HG02970 (cell line): ENCODE measurements around the gene PARP8.
A peak's percentile ranks its signal among the peaks of the same experiment; 100 is the strongest.

ENCODE experiments used
- ATAC-seq: cut with Tn5 transposase; IDR thresholded peaks from one replicate; pipeline ENCODE4 v1.9.1; 2021; ENCODE audit warnings: mild to moderate bottlenecking, moderate library complexity, moderate number of reproducible peaks; ENCODE audit not compliant: unreplicated experiment, low FRiP score

Gene PARP8

DNA sequence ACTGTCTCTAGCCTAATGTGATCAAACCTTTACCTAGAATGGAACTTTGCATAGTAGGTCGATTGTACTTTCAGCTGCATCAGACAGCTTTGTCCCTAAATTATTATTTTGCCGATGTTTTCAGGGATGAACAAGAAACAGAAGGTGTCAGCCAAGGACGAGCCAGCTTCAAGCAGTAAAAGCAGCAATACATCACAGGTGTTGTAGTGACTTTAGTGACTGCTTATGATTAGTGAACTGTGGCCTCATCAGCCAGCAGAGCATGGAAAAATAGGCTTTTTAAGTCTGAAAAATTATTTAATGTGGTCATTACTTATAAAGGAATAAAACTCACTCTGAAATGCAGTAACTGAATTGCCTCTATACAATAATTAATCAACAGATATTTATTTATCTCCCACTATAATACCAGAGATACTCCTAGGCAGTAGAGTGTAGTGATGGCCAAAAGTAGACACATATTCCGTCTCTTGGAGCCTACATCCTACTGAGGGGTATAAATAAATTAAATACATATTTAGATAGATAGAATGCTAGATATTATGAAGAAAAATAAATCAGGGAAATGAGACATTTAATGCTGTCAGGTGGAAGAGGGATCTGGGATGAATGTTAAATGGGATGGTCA is 166.3 kb downstream of the PARP8 start:
- ATAC-seq: no peak

DNA sequence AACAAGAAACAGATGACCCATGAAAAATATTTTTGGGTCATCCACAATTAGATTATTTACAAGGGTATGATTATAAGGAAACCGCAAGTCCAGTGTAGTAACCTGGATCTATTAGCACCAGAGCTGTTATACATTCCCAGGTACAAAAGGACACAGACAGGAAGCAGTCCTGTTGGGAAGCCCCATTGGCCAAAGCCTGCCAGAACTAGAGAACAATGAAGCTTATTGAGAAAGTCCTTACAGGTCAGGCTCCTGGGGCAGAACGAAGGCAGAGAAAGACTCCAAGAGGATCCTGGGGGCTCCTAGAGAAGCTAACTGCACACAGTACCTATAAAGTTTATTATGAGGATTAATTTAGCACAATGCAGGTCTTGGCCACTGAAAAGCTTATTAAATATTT is 169.9 kb downstream of the PARP8 start:
- ATAC-seq: no peak

DNA sequence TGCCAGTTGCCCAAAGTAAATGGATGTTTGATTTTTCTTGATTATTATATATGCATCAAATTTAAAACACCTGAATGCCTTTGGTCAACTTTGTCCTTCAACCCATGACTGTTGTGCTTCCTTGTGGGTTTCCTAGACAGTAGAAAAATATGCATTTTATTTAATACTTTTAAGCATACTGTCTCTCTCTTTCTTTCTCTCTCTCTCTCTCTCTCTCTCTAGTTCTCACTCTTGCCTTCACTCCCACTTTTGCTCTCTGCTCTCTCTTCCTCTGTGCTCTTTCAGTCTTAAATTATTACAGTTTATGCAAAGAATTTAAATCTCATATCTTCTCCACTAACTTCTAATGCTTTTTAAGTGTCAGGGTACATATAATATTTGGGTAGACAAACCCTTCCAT is 173.0 kb downstream of the PARP8 start:
- ATAC-seq: no peak

DNA sequence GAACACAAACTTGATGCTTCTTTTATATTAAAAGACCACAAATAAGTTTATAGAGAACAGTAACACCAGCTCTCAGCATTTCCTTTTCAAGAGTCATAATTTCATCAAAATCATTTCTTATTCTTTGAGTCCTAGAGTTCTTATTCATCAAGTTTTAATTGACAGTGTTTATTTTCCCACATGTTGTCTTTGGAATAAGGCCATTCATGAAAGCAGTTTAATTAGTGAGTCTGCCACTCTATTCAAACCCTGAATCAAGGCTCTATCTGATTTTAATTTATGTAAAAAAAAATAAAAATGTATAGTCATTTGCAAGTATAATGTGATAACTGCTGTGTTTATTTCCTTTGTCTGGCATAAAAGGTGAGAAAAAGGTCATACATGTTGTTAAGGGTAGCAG is 176.7 kb downstream of the PARP8 start:
- no peak for ATAC-seq

DNA sequence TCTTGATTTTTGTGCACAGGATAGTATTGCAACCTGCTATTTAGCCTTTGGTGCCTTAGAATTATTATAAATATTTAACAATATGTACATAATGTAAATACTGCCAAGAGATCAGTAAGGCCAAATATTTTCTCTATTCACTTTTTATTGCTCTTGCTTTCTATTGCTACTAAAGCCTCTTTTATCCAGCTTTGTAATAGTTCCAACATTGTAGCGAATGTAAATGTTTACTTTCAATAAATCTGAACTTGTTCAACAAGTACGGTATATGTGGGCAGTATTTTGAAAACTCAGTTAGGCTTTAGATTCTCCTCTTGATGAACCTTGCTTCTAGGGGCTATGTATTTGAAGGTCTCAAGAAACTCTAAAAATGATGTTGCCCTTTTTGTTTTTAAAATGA is 179.8 kb downstream of the PARP8 start:
- no peak for ATAC-seq

DNA sequence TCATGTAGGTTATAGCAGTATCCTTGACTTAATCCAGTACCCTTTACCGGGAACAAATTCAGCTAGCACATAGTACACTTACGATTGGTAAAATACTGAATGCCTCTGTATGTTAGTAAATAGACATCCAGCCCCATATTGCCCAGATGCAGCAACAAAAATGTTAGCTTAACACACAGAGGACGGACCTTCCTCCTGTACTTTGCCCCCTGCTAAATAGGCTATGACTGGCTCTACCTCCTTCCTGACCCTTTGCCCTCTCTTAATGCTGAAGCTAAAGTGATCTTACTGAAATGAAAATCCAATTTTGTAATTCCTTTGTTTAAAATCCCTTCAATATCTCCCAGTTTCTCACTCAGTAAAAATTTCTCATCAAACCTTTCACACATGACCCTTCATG is 183.1 kb downstream of the PARP8 start:
- no peak for ATAC-seq

DNA sequence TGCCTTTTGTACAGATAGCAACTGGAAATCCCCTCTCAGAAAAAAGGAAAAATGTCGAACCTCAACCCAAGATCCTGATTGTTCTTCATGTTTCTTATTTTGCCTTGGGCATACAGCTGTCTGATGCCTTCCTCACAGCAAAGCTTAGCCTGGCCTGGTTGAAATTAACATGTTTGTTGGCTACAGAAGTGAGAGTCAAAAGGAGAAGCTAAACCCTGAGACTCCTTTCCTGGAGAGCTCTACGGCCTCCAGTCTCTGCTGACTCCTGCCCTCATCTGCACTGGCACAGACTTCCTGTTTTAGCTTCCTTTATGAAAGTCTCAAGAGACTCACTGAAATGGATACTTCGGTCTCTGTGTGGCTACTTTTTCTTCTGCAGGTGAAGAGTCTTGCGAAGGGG is 186.7 kb downstream of the PARP8 start:
- no peak for ATAC-seq

DNA sequence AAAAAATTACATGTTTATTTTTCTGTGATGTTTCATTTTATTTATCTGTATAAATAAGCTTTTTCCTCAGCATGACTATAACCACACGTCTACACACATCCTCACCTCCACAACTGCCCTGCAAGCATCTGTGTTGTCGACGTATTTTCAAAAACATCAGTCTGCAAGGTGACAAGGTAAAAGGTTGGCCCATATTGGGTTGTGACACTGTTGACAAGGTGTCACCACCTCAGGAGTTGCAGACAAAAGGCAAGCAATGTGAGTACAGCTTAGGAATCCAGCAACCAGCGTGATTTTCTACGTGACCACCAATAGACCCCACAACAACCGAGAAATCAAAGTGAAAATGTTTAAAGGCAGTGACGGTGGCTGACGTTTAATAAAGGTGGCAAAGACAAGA is 187.6 kb downstream of the PARP8 start:
- no peak for ATAC-seq

DNA sequence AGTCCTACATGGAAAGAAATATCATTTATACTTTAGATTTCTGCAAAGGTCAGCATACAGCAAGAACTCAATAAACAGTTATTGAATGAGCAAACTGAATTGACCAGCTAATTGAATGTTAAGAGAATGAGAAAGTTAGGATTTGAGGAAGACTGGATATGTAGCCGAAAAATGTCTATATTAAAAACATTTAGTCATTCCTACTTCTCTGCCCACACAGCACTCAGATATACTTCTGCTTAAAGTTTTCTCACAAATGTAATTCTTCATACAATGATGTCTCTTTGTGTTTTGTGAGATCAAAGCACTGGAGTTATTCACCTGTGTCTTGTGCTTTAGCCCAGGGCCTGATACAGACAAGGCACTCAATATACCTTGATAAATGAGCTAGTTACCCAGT is 188.6 kb downstream of the PARP8 start:
- no peak for ATAC-seq

DNA sequence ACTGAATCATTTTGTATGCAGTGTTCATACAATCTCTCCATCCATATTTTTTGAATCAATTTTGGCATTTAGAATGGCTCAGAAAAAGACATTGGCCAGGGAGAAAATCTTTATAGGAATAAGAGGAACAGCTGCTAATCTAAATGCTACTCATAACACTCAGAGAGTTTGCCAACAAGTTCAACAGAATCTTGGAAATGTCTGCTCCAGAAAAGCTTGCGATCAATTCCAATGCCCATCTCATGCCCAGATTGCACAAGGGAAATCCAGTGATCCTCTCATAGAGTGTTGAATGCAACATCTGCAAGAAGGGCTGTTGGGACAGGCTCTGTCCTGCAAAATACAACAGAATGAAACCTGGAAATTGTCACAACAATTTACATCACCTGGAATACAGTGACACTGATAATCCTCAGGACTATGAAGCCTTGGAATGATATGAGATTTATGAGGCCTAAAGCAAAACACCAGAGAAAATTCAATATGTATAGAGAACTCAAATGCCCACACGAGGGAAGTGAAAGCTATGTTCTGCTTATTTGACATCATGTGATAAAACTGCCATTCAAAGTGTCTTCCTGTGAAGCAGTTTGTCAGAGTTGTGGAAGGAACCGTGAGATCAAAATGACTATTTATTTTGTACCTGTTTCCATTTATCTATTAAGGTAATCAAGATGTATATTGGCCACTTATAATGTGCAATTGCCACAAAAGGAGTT is 190.1 kb downstream of the PARP8 start:
- peak; percentile 76 for ATAC-seq

DNA sequence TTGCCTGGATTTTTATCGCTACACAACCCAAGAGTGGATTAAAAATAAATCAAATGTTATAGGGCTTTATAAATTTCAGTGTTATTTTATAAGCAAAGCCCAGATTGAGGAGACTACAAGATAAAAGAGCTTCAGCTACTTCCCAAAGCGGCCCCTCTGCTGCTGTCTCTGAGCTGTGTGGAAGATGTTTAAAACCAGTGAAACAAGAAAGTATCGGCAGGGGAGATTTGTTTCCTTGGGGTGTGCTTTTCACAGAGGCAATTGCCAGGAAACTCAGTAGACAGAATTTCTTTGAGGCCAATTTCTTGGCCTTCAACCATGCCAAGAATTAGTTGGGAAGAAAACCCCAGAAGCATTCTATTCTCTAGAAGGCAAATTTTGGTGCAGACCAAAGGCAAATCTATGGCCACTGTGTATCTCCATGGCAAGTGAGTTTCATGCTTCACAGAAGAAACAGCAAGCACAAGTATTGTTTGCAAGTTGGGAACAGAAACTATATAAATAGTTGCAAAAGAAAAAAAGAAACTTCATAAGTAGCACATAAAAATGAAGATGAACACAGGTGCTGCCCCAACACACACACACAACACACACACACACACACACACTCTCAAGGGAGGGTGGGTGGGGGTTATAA is 197.2 kb downstream of the PARP8 start:
- no peak for ATAC-seq

DNA sequence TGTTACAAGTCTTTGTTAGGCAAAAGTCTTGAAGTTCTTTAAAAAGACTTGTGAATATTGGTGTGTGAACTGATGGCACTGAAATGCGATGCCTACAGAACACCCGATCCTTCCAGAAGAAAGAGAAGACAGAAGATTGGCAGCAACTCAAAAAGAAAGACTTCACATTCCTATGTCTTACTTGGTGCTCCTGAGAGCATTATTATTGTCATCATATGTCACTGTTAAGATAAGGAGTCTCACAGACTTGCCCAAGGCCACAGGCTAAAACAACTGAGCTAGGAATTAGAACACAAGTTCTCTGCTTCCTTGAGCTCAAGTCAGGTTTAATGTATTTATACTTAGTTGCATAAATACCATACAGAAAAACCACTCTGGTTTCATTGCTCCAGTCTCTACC is 198.0 kb downstream of the PARP8 start:
- no peak for ATAC-seq

DNA sequence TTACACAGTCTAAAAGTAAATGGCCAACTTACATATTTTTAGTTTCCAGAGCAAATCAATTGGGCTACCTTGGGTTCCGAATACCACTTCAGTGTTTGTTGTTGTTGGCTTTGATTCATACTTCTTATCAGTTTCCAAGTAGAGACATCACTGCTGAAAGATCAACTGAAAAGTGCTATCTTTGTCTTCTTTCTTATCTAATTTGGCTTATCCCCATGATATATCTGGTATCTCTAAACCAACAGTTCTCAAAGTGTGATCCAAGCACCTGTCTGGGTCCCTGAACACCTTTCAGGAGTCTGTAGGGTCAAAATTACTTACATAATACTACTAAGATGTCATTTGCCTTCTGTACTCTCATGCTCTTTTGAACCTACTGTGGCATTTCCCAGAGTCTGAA is 200.0 kb downstream of the PARP8 start:
- ATAC-seq: no peak

DNA sequence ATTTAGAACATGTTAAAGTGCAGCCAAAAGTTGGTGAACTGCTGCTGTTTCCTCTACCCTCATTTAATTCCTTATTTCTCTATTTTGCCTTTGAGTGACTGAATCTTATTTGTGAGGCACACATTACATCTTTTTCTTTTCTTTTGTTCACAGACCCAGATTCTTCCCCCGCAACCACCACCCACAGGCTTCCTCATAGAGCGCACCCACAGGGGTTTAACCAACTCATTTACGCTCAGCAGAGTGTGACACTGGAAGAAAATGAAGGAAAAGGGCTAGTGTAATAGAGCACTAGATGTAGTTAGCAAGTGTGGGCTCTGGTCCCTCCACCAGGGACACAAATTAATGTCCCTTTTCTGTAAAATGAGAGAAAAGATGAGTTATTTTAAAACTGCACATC is 200.7 kb downstream of the PARP8 start:
- no peak for ATAC-seq

DNA sequence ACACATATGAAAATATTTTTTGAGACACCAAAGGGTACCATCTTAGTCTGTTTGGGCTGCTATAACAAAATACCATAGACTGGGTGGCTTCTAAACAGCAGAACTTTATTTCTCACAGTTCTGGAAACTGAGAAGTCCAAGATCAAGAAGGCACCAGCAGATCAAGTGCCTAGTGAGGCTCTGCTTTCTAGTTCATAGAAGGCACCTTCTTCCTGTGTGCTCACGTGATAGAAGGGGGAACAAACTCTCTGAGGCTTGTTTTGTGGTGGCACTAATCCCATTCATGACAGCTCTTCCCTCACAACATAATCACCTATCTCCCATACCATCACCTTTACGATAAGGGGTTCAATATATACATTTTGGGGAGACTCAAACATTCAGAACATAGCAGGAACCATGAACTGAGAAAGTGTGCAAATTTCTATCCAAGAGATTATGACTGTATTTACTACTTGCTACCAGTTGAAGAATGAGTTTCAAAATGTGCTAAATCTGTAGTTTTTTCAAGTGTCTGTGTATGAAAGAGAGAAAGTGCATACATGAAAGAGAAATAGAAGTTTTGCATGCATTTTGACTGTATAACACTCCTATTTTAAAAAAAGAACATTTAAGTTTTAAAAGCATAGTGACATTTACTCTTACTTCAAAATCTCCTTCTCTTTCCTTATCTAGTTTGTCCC is 207.3 kb downstream of the PARP8 start:
- ATAC-seq: no peak

DNA sequence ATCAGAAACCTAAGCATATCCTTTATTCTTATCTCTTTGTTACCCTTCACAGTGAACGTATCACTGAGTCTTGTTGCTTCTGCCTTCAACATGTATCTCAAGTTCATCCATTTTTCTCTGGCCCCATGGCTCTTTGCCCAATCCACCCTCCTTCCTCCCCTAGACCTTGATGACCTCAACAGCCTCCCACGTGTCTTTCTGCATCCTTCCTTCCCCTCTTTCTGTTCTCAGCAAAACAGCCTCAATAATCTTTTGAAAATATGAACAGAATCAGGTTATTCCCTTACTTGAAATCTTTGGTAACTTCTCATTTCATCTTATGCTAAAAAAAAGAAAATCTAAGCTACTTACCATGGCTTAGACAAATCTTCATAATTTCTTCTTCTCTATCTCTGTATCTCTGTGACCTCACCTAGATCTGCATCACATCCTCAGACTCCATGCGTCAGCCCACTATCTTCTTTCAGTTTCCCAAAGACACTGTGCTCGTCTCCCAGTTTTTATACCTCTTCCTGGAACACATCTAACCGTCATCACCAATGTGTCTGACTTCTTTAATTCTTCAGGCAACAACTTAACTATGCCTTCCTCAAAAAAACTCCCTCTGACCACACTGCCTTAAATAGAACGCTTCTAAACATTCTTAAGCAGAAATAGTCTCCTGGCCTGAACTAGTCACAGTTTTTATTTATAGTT is 208.0 kb downstream of the PARP8 start:
- ATAC-seq: no peak

DNA sequence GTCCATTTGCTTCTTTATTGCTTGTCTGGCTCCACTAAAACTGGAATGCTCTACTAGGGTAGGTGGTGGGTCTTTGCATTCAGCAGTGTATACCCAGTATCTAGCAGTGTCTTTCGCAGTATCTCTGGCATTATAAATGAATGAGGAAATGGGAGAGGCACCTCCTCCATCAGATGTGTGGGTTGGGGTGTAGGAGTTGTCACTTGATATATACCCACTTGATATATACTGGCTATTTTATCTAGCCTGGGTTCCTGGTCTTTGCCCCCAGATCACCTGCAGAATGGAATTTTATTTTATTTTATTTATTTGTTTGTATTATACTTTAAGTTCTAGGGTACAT is 208.5 kb downstream of the PARP8 start:
- ATAC-seq: no peak

DNA sequence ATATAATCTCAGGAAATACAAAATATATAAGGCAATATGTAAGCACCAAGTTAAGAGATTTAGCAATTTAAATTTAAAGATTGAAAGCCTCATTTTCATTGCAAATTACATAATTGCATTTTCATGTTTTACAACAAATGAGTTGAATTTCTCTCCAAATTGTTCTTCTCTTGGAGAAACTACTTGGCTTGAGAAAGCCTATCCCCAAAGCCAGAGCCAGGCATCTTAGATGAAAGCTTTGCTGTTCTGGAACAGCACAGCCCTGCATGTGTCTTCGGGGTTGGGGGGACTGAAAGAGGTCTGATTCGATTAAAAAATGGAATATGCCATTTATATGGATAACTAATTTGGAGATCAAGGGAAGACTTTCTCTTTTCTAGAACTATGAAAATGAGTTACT is 212.0 kb downstream of the PARP8 start:
- no peak for ATAC-seq

DNA sequence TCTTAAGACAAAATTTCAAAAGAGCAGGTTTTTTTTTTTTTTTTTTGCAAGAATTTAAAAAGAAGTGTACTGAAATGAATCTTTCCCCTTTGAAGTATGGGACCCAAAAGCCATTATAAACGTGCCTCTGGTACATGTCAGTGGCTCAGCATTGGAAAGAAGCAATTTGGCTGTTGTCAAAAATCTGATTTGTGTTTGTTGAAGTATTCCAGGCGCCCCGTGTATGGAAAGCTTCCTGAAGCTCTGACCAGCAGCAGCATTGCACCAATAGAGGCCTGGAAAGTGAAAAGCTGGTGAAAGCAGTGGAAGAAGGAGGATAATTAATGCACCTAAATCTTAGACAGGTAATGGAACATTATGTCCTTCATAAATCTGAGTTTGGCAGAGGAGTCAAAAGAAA is 215.0 kb downstream of the PARP8 start:
- no peak for ATAC-seq

DNA sequence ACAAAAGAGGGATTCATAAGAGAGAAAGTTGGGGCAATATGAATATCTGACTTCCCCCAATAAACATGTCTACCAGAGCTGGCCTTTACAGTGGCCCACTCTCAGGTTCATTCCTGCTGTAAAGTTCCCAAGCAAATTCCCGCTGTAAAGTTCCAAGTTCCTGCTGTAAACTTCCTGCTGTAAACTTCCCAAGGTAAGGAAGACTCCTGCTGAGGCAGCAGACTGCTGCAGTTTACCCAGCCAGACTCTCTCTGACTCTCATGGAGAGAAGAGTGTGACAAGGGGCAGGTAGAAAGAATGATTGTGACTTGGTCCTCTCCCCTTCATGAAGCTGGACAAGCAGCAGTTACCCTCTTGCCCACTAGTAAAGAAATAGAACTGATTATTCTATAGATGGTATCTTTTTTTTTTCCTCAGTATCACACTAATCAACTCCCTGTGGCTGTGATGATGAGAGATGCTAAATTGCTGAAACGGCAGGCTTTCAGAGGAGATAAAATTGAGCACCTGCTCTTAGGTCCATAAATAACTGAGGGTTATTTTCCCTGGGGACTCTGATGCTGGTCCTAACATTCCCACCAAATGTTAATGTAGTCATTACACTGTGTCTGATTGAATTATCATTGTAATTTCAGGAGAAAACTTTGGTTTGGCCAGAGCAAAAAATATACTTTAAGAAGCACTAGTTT is 220.4 kb downstream of the PARP8 start:
- ATAC-seq: no peak
